Epithelial cell of prostate (primary cell): ENCODE data around the gene SEC14L5.

ENCODE experiments used
- DNase-seq: peaks from one replicate; pipeline ENCODE4 v3.0.0-alpha.2; 2011; ENCODE audit warnings: low read depth, low spot score
- H3K27ac ChIP-seq: fragments of 450-650 bp; 2 replicates; pipeline ENCODE4 v1.5.1; 2017; ENCODE audit warnings: mild to moderate bottlenecking

The SEC14L5 gene

GRCh38 chr16:4979736-4980660 lies 21.9 kb downstream of the SEC14L5 start:
- no peak for DNase-seq

DNA sequence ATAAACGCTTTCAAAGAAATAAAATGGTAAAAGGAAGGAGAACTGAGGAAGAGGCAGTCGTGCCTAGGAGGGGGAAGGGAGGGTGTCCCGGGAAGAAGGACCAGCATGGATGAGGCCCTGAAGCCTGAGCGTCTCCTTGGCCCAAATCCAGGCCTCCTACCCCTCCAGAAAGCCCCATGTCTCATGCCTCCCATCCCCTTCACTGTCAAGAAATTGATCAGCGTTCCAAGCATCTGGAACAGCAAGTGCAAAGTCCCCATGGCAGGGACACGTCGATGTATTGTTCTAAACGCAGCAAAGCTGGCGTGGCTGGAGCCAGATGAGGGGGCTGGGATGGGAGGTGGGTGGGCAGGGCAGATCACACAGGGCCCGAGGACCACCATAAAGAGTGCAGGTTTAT lies 22.6 kb downstream of the SEC14L5 start:
- no peak for DNase-seq
- H3K27ac ChIP-seq: no peak overlapping the region

More at GRCh38 chr16:4979736-4980660, 21.9 kb downstream of the SEC14L5 start:
- no peak overlapping the region for H3K27ac ChIP-seq

GRCh38 chr16:4981473-4981872 lies 23.3 kb downstream of the SEC14L5 start:
- no peak for DNase-seq
- no peak overlapping the region for H3K27ac ChIP-seq

DNA sequence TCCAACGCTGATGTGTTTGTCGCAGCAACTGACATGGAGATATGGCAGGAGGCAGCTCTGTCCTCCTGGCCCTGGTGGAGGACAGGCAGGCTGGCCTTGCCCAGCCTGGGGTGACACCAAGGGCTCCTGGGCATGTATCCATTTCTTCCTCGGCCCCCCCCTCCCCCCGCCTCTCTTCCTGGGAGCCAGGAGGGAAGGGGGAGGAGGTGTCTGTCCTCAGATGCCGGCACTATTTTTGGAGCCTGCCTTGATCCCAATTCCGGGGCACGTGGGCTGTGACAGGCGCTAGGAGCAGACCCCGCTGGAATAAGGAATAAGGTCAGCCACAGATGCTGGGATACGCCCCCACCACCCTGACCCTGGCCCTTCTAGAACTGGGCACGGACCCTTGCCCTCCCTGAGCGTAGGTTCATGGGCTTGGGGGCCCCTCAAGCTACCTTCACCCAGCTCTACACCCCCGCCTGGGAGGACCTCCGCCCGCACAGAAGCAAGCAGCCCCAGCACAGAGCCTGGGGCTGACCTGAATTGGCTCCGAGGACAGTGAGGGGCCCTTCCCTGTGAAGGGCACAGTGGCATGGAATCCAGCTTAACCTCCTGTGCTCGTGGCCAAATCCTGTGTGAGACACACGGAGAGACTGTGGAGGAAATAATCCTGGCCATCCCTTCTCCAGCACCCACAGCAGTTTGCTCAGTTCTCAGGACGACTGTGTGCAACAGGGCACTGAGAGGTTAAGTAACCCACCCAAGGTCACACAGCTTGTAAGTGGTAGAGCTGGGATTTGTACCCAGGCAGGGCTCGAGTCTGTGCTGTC lies 24.1 kb downstream of the SEC14L5 start:
- DNase-seq: no peak
- H3K27ac ChIP-seq: no peak overlapping the region

DNA sequence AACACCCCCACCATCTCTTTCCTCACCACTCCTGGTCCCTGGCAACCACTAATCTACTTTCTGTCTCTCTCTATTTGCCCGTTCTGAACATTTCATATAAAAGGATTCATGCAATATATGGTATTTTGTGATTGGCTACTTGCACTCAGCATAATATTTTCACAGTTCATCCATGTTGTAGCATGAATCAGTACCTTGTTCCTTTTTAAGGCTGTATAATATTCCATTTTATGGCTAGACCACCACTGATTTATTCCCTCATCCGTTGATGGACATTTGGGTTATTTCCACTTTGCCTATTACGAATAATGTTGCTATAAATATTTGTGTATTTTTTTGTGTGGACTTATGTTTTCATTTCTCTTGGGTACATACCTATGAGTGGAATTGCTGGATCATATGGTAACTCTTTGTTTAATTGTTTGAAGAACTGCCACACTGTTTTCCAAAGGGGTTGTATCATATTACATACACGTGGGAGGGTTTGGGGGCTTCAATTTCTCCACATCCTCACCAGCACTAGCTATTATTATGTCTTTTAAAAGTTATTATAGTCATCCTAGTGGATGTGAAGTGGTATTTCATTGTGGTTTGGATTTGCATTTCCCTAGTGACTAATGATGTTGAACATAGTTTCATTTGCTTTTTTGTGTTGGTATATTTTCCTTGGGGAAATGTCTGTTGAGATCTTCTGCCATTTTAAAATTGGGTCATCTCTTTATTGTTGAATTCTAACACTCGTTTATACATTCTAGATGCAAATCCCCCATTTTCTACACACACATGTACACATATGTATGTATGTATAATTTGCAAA lies 26.3 kb downstream of the SEC14L5 start:
- DNase-seq: no peak
- no peak overlapping the region for H3K27ac ChIP-seq

GRCh38 chr16:4987250-4987579 lies 29.1 kb downstream of the SEC14L5 start:
- no peak overlapping the region for H3K27ac ChIP-seq
- DNase-seq: no peak

GRCh38 chr16:4987580-4988374 lies 29.6 kb downstream of the SEC14L5 start:
- no peak overlapping the region for H3K27ac ChIP-seq
- DNase-seq: no peak

GRCh38 chr16:4988647-4989046 lies 30.5 kb downstream of the SEC14L5 start:
- H3K27ac ChIP-seq: no peak overlapping the region
- no peak for DNase-seq

DNA sequence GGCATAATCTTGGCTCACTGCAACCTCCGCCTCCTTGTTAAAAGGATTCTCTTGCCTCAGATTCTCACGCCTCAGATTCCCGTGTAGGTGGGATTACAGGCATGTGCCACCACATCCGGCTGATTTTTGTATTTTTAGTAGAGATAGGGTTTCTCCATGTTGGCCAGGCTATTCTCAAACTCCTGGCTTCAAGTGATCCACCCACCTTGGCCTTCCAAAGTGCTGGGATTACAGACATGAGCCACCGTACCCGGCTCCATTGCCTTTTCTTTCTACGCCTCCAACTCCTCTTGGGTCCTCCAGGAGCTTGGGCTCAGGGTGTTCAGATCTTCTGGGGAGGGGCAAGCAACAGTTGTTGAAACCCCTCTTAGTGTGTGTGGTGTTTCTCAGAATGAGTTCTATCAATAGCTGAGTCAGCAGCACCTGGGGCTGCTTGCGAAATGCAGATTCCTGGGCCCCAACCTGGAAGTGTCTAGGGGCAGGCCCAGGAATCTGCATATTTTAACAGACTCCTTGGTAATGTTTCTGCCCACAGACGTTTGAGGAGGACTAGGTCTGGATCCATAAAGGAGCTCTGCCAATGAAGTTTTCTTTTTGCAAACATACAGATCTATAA lies 31.4 kb downstream of the SEC14L5 start:
- H3K27ac ChIP-seq: no peak overlapping the region
- no peak for DNase-seq

GRCh38 chr16:4990415-4990814 lies 32.3 kb downstream of the SEC14L5 start:
- no peak for DNase-seq
- no peak overlapping the region for H3K27ac ChIP-seq

DNA sequence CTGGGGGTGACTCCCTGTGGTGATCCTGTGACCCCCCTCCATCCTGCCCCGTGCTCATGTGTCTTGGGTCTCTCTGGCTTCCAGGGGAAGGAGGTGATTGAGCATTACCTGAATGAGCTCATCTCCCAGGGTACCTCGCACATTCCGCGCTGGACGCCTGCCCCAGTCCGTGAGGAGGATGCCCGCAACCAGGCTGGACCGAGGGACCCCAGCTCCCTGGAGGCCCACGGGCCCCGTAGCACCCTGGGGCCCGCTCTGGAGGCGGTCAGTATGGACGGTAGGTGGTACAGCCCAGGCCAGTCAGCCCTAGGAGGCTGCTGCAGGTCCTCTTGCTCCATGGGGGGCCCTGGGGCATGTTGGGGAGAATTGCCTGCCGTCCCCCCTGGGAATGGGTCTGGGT lies 33.6 kb downstream of the SEC14L5 start:
- no peak overlapping the region for H3K27ac ChIP-seq

DNA sequence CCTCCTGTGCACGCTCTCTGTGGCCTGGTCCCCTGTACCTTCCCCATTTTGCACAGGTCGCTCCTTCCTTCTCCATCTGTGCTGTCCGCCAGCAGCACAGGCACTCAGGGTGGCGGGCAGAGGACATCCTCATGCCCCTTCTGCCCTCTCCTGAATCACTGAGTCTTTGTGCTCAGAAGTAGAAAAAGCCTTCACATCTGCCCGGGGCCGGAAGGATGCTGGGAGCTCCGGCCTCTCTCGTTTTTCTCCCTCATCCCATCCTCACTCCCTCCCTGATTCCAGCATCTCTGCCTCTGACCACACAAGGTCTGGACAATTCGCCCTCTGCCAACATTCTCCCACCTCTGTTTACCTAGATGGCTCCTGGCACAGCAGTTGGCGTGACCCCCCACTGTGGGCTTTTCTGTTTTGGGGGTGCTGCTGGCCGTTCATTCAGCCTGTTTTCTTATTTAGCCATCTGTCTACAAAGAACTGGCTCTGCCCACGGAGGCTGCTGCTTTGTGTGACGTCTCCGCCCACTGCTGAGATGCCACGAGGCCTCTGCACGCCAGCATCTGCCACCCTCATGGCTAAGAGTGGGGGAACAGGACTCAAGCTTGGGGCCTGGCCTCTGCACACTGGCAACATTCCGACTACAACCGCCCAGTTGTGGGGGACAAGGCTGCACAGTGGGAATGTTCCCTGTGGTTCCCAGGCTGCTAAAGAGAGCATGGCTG lies 36.7 kb downstream of the SEC14L5 start:
- no peak for DNase-seq
- H3K27ac ChIP-seq: no peak overlapping the region

More for the DNA sequence above, 33.6 kb downstream of the SEC14L5 start:
- no peak for DNase-seq

GRCh38 chr16:5000573-5001001 lies 42.5 kb downstream of the SEC14L5 start:
- no peak for DNase-seq
- no peak overlapping the region for H3K27ac ChIP-seq

DNA sequence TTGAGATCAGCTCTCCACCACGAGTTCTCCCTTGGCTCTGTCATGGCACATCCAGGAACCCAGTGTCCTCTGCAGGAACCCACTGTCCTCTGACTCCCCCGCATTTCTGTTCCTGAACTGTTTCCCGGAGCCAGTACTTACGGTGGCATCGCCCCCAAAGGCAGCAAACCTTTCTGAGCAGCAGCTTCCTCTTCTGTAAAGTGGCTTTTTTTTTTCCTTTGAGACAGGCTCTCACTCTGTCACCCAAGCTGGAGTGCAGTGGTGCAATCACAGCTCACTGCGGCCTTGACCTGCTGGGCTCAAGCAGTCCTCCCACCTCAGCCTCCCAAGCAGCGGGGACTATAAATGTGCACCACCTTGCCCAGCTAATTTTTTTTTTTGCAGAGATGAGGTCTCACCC lies 43.4 kb downstream of the SEC14L5 start:
- DNase-seq: no peak
- H3K27ac ChIP-seq: no peak overlapping the region

- no peak for DNase-seq
- no peak overlapping the region for H3K27ac ChIP-seq
These were observed 43.9 kb downstream of the SEC14L5 start for GRCh38 chr16:5001986-5002385.

GRCh38 chr16:5002699-5003143 lies 44.6 kb downstream of the SEC14L5 start:
- no peak overlapping the region for H3K27ac ChIP-seq
- no peak for DNase-seq

GRCh38 chr16:5003211-5003610 lies 45.1 kb downstream of the SEC14L5 start:
- no peak for DNase-seq
- H3K27ac ChIP-seq: no peak overlapping the region

- DNase-seq: no peak
- no peak overlapping the region for H3K27ac ChIP-seq
These were observed 45.7 kb downstream of the SEC14L5 start for GRCh38 chr16:5003828-5004227.

DNA sequence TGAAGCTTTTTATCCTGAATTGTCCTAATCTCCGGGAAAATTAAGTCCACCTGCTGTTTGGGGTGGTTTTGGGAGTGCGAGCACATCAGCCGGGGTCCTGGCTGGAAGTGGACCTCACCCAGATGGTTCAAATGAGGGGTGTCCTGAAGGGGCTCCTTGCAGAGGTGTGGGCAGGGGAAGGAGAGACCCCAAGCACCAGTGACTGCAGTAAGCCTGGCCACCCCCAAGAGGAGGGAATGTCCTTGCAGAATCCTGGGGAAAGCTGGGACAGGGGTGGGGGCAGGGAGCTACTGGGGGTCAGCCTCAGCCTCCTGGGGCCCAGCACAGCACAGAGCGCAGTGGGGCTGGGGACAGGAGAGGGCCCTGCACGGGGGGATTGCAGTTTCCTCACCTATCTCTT lies 46.2 kb downstream of the SEC14L5 start:
- DNase-seq: no peak
- H3K27ac ChIP-seq: no peak overlapping the region
